ENCODE measurements around the gene CUX1. TPM values are rescaled to one million over a fixed set of nuclear protein-coding genes. Genes with fewer than 3 reads are reported as not detected.
A peak's percentile ranks its signal among the peaks of the same experiment; 100 is the strongest.
"Not testable (repeated sequence)": the region's sequence is repeated elsewhere in the genome, so short reads cannot be mapped to it uniquely, and the experiment has no call there.

Gene CUX1
- total RNA-seq, 1 donor from 2014 or later = 48.9 TPM

GRCh38 chr7:102012112-102012830 lies 194.8 kb downstream of the CUX1 start:
- DNase-seq = not testable (repeated sequence)

GRCh38 chr7:102012941-102013461 lies 195.6 kb downstream of the CUX1 start:
- no peak for DNase-seq

- DNase-seq = no peak
Observed at GRCh38 chr7:102018876-102019275, 201.4 kb downstream of the CUX1 start.

- DNase-seq = no peak
Observed at GRCh38 chr7:102019461-102019860, 202.0 kb downstream of the CUX1 start.

- DNase-seq = no peak
Observed at GRCh38 chr7:102021841-102022618, 204.6 kb downstream of the CUX1 start.

GRCh38 chr7:102024005-102024768 lies 206.8 kb downstream of the CUX1 start:
- DNase-seq = no peak

- DNase-seq = no peak
Observed at GRCh38 chr7:102024769-102025391, 207.5 kb downstream of the CUX1 start.

- DNase-seq = not testable (repeated sequence)
Observed at GRCh38 chr7:102025777-102026176, 208.4 kb downstream of the CUX1 start.

GRCh38 chr7:102028206-102028826 lies 210.9 kb downstream of the CUX1 start:
- DNase-seq = no peak

GRCh38 chr7:102029616-102030015 lies 212.2 kb downstream of the CUX1 start:
- DNase-seq = no peak

GRCh38 chr7:102030696-102031095 lies 213.3 kb downstream of the CUX1 start:
- DNase-seq = no peak

- DNase-seq = no peak
Observed at GRCh38 chr7:102036958-102037357, 219.5 kb downstream of the CUX1 start.

- no peak for DNase-seq
Observed at GRCh38 chr7:102039706-102040105, 222.3 kb downstream of the CUX1 start.

GRCh38 chr7:102040569-102040968 lies 223.1 kb downstream of the CUX1 start:
- DNase-seq = no peak

GRCh38 chr7:102042016-102042656 lies 224.7 kb downstream of the CUX1 start:
- no peak for DNase-seq

GRCh38 chr7:102042796-102043195 lies 225.4 kb downstream of the CUX1 start:
- not testable (repeated sequence) for DNase-seq

GRCh38 chr7:102044641-102044983 lies 227.2 kb downstream of the CUX1 start:
- DNase-seq = no peak

GRCh38 chr7:102044984-102045673 lies 227.7 kb downstream of the CUX1 start:
- DNase-seq = peak; percentile 78

GRCh38 chr7:102045681-102046372 lies 228.4 kb downstream of the CUX1 start:
- no peak for DNase-seq

Data from skin of body (tissue), 2 donors.